ENCODE measurements around the gene CCT7.
"Not testable (repeated sequence)": the region's sequence is repeated elsewhere in the genome, so short reads cannot be mapped to it uniquely, and the experiment has no call there.

Gene CCT7

DNA sequence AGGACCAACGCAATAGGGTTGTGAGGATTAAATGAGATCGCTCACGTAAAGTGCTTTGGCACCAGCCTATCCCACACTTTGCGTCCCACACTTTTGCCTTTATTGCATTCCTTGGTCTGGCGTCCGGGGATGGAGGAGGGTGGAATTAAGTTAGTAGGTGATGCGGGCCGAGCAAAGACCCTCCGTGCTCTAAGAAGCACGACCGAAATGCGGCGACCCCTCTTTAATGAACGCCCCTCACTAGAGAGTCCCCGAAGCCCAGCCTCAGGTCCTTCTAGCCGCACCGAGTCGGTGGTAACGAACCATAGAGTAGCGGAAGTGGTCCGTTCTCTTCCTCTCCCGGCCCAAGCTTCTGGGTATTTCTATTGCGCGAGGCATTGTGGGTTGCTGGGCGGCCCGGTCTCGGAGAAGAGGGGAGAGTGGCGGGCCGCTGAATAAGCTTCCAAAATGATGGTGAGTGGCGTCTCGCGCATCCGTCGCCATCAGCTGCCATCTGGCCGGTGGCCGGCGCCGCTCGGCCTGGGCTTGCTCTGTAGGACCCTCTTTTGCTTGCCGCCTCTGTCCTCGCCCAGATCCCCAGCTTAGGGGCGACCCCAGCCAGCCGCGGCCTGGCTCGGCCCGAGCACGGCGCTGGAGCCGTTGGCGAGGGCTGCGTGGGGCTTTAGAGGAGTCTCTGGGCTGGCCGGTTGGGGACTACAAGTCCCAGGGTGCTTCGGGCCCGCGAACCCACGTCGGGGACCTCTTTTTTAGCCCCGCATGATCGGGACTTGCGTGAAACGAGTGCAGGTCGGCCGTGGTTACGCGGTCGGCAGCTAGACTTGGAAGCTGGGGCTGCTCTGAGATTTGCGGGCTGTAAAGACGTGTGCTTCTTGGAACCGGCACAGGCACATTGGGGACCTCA lies at the start of gene CCT7:
CCT7 (plus strand) TSS at position 377 of the 901 bp plus-strand sequence; CDS start at position 448, 71 bp downstream.
- DNase-seq (ENCODE audit: low spot score) = peak; percentile 81

DNA sequence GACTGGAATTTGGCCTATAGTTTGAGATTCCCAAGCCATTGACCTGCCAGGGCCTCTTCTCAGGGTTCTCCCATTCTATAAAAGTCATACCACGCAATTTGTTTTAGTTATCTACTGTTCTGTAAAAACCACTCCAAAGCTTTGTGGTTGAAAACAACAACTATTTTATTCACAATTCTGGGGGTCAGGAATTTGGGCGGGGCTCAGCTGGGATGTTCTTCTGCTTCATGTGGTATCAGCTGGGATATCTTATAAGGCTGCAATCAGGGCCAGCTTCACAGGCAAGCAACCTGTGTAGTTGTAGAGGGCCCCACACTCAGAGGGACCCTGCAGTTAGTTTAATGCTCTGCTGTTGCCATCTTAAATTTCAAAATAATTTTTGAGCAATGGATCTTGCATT lies 48.1 kb upstream of the CCT7 start:
- no peak for DNase-seq (ENCODE audit: low spot score)

DNA sequence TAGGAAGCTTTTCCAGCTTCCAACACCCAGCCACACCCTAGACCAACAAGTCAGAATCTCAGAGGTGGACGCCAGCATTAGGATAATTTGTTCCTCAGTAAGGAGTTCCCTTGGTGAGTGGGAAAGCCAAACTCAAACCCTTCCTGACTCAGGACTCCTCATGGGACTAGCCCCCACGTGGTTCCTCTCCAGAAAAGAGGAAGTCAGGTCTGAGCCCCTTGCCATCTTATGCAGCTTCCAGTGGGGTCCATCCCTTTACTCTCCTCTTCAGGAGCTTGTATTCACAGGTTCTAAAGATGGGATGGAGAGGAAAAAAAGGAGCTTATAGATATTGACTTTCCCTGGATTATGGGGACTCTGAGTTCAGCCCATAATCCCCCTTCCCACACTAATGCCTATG lies 46.6 kb upstream of the CCT7 start:
- DNase-seq (ENCODE audit: low spot score) = no peak

DNA sequence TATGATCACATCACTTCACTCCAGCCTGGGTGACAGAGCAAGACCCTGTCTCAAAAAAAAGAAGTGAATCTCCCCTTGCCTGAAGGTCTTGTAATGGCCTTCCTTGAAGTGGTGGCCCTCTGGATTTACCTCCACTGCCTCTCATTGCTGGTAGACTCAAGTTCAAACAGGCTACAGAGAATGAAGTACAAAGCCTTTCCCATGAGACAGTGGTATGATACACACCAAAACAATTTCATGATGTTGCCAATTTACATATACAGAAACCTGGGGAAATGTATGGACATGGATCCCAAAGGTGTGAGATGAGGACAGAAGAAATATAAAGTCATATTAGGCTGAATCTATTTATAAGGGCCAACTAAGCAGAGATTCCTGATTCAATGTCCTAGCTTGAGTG lies 36.5 kb upstream of the CCT7 start:
- no peak for DNase-seq (ENCODE audit: low spot score)

DNA sequence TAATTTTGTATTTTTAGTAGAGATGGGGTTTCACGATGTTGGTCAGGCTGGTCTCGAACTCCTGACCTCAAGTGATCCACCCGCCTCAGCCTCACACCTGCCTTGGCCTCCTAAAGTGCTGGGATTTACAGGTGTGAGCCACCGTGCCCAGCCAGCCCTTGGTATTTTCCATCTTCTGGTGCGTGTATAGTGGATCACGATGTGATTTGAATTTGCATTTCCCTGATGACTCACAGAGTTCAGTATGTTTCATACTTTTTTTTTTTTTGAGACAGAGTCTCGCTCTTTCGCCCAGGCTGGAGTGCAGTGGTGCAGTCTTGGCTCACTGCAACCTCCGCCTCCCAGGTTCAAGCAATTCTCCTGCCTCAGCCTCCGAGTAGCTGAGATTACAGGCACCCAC lies 33.8 kb upstream of the CCT7 start:
- not testable (repeated sequence) for DNase-seq (ENCODE audit: low spot score)

DNA sequence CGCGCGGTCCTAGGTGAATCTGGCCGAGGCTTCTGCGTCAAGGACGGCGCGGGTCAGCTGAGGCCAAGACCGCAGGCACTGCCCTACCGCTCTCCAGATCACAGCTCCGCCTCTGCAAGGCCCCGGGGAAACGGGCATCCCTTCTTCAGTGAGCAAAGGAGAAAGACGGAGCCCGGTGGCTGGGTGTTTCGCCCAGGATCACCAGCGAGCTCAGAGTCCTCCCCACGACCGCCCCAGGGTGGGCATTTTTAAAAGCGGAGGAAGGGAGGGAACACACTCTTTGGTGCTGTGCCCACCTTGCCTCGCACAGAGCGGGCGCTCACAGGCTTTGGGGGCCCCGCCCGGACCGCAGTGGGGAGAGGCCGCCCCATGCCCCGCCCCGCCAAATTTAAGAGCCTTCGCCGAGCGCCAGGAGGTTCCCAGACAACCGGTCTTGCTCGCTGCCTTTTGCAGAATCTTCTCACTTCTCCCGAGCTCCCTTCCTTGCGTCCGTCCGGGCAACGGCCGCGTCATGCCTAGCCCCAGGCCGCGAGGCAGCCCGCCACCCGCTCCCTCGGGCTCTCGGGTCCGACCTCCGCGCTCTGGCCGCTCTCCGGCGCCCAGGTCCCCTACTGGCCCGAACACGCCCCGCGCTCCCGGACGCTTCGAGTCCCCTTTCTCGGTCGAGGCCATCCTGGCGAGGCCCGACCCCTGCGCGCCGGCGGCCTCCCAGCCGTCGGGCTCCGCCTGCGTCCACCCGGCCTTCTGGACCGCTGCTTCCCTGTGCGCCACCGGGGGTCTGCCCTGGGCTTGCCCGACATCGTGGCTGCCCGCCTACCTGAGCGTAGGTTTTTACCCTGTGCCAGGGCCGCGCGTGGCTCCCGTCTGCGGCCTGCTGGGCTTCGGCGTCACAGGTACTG lies 31.7 kb upstream of the CCT7 start, which contains the start of gene NOTO:
NOTO (plus strand) TSS at position 419 of the 899 bp plus-strand sequence; CDS start at position 512, 93 bp downstream.
- DNase-seq (ENCODE audit: low spot score) = no peak

DNA sequence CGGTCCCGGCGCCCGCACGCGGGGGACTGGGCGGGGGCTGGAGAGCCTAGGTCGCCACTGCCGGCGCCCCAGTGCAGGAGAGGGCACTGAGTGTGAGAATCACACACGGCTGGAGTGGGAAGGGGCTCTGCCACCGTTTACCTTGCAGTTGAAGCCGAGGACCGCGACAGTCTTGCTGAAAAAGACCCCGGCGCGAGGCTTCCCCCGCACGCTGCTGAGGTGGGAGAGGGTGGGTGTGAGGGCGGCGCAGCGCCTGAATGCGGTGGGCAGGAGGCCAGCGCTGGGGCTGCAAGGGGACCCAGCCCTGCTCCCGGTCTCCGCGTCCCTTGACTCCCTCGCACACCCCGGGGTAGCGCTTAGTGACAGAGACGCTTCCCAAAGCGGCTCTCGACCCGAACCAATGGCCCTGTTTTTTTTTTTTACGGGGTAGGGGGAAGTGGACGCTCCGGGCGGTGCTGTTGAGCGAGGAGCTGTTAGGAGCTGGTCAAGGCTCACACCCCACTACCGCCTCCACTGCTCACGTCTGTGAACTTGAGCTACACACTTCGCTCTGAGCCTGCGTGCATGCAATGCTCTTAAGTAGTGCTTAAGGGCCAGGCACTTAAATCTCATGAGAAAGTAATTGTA lies 30.9 kb upstream of the CCT7 start:
- DNase-seq (ENCODE audit: low spot score) = no peak

DNA sequence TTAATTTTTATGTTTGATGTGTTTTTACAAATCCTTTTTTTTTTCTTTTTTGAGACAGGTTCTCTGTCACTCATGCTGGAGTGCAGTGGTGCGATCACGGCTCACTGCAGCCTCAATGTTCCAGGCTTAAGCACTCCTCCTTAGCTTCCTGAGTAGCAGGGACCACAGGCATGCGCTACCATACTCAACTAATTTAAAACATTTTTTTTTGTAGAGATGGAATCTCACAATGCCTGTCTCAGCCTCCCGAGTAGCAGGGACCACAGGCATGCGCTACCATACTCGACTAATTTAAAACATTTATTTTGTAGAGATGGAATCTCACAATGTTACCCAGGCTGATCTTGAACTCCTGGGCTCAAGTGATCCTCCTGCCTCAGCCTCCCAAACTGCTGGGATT lies 28.5 kb upstream of the CCT7 start:
- DNase-seq (ENCODE audit: low spot score) = no peak

DNA sequence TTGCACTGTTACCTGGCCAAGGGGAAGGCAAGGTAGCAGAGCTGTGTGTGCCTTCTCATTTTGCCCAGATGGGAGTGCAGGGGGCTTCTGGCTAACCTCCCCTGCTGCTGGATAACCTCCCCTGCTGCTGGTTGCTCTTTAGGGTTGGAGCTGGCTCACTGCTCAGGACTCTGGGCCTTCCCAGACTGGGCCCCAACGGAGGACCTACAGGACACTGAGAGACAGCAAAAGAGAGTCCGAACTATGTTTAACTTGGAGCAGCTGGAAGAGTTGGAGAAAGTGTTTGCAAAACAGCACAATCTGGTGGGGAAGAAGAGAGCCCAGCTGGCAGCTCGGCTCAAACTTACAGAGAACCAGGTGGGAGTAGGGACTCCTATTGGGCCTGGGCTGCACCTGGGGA lies 25.9 kb upstream of the CCT7 start:
- DNase-seq (ENCODE audit: low spot score) = no peak

DNA sequence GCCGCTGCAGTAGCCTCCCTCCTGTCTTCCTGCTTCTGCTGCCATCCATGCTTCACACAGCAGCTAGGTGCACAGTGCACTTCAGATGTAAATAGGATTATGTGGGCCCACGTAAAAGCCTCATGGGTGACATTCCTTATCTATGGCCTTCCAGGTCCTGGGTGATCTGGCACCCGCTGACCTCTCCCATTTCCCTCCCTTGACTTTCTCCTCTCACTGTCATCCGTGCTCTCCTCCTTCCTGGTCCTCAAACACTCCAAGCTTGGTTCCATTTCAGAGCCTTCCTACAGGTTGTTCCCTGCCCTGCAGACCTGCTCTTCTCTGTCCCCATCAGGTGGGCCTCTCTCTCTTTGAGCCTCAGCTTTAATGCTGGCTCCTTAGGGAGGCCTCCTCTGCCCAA lies 24.1 kb upstream of the CCT7 start:
- DNase-seq (ENCODE audit: low spot score) = no peak

DNA sequence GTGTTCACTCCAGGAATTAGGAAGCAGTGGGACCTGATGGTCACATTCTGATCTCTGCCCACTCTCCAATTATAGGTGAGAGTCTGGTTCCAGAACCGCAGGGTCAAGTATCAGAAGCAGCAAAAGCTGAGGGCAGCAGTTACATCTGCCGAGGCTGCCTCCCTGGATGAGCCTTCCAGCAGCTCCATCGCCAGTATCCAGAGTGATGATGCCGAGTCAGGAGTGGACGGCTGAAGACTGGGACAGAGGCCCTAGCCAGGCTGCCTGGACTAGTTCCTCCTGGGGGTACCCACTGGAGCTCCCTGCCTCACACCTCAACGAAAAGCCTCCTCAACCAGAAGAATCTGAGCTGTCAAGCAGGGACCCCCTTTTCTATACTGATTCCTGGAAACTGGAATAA lies 23.4 kb upstream of the CCT7 start:
- DNase-seq (ENCODE audit: low spot score) = no peak

DNA sequence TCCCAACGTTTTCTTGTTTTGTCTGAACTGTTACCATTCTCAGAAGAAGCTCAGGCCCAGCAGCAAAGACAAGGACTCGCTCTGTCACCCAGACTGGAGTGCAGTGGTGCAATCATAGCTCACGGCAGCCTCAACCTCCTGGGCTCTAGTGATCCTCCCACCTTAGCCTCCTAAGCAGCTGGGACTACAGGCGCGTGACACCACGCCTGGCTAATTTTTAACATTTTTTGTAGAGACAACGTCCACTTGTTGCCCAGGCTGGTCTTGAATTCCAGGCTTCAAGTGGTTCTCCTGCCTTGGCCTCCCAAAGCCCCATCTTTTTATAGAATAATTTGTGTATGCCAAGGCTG lies 22.0 kb upstream of the CCT7 start:
- DNase-seq (ENCODE audit: low spot score) = no peak

DNA sequence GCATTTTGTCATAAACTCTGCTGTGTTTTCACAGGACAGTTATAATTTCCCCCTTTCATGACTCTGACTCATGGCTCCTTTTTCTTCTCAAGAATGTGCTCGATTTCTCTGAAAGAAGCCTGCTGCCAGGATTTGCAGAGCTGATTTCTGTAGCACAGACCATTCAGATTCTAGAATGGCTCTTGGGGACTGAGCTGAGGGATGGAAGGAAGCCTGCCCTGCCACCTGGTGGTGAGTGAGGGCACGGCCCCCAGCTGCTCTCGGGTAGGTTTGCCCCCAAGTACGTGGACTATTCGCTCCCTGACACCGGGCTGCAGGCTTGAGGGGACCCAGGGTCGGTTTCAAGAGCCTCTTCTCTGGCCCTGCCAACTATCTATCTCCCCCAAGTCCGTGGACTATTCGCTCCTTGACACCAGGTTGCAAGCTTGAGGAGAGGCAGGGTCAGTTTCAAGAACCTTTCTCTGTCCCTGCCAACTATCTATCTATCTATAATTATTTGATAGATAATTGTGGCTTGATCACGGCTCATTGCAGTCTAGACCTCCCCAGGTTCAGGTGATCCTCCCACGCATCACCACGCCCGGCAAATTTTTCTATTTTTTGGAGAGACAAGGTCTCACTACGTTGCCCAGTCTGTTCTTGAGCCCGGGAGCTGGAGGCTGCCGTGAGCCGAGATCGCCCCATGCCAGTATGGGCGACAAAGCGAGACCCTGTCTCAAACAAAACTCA lies 21.5 kb upstream of the CCT7 start:
- peak; percentile 53 for DNase-seq (ENCODE audit: low spot score)

DNA sequence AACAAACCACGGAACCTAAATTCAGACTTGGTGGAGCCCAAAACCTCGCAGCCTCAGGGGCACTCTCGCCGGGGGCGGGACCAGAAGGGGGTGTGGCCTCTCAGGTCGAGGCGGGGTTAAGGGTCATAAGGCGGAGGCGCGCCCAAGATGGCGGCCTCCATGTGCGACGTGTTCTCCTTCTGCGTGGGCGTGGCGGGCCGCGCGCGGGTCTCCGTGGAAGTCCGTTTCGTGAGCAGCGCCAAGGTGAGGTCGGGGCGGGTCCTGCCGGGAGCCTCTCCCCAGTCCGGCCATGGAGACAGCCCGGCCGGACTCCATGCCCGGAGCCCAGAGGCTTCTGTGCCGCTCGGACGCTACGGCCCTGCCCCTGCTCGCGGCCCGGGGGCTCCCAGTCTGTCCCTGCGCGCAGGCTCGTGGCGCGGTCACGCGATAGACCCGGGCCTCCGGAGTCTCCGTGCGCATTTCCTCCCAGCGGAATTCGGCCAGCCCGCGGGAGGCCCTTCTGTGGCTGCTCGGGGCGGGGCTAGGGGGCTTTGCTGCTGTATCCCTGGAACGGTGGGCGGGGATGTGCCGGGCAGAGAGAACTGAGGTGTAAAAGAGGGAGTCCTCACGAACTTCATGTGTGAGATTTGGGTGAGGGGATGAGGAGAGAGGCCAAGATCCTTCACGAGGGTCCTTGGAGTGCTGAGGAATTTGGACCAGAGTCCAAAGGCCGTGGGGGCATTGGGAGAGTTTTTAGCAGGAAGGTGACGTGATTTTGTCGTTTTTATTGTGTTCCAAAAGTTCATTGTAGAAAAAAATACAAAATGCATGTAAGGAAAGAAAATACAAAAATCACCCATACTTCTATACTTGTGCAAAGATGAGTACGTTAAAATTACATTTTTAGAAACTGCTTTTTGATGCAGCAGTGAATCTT lies 19.7 kb upstream of the CCT7 start, which contains the start of gene SMYD5:
SMYD5 (plus strand) TSS at position 126 of the 916 bp plus-strand sequence; CDS start at position 148, 22 bp downstream.
- peak; percentile 85 for DNase-seq (ENCODE audit: low spot score)

DNA sequence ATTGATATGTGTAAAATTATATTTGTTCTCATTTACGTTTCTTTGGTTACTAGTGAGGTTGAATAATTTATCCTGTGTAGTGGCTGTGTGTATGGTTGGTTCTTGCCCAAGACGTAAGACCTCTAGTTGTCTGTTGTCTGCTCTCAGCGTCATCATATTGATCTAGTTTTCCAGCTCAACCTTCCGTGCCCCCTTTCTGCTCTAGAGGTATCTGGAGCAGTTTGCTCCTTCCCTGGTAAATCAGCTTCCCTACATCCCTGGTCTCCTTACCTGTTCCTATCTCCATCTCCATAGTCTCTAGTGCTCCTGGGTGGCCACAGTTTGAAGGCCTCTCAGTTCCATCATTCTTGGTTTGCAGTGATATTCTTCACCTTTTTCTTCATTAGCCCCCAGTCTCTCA lies 18.9 kb upstream of the CCT7 start:
- no peak for DNase-seq (ENCODE audit: low spot score)

DNA sequence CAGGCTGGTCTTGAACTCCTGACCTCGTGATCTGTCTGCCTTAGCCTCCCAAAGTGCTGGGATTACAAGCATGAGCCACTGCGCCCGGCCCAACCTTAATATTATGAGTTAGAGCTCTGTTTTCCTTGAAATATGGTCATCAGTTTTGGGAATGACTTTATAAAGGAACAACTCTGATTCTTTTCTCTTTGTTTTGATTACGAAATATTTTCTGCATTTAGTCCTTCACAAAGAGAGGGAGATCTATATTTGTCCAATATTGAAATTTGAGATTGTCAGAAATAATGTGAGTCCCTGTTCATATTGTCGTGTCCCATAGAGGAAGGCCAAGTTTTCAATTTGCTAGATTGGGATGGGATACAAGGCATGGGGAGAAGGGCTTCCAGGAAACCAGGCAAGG lies 16.9 kb upstream of the CCT7 start:
- DNase-seq (ENCODE audit: low spot score) = no peak

DNA sequence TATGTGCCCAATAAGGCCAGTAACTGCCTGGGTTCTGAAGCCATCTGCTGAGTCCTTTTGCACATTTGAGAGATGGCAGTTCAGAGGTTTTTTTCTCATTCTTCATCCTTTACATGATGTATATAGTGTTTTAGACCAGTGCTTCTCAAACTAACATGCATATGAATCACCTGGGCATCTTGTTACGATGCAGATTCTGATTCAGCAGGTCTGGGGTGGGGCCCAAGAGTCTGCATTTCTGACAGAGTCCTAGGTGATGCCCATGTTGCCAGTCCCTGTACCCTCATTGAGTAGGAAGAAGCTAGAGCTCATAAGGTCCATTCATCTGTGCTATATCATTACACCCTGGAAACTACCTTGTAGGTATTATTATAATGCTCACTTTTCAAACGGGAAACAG lies 16.3 kb upstream of the CCT7 start:
- no peak for DNase-seq (ENCODE audit: low spot score)

DNA sequence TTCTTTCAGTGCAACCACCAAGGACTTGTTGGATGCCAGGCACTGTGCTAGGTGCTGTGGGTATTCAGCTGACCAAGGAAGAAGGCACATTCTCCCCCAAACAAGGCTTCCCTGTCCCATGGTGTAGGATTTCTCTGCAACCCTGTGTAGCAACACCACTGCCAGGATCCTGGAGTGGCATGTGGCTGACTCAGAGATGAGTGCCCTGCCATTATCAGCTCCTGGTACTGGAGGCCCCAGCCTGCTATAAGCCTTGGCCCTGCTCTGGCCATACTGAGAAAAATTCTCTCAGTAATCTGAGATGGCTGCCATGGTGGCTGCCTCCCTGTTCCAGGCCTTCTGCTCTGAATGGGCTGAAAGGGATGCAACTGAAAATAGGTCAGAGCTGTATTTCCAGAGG lies 15.8 kb upstream of the CCT7 start:
- DNase-seq (ENCODE audit: low spot score) = no peak

DNA sequence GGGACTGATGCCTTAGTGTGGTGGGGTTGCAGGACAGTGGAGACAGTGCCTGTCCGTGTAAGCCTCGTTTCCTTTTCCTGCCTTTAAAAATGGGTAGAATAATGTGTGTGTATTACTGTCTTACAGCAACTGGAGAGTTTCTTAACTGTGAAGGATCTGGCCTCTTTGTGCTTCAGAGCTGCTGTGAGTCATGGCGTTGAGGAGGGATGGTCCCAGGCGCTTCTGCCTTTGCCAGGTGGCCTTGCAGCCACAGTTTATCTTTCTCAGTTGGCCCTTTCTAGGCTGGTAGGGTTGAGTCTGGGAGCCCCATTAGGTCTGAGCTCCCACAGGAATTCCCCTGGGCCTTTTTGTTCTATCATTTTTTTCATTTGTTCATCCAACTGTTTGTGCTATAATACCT lies 10.3 kb upstream of the CCT7 start:
- DNase-seq (ENCODE audit: low spot score) = no peak

DNA sequence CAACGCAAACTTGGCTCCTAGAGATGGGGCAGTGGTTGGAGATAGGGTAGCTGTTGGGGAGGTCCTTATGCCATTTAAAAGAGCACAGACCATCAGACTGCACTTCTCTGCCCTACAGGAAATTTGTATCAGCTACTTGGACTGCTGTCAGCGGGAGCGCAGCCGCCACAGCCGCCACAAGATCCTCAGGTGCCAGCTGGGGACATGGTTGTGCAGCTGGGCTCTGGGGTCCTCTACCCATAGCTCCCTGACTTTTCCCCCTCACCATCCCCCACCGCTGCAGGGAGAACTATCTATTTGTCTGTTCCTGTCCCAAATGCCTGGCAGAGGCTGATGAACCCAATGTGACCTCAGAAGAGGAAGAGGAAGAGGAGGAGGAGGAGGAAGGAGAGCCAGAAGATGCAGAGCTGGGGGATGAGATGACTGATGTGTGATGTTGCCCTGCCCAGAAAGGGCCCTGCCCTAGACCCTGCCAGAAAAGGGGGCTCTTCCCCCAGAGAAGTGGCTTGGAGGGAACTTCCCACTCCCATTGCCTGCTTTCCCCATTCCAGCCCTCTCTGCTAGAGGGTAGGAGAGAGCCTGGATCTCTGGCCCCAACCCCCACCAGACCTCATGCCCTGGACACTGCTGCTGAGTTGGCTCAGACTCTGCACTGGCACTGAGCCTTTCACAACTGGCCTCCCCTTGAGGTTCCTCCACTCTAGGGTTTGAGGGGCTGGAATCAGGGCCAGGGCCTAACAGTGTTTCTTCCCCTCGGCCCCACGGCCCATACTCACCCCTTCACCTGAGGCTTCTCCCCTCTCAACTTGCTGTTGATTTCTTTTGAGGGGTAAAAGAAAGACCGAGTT lies 8.4 kb upstream of the CCT7 start:
- DNase-seq (ENCODE audit: low spot score) = no peak
